NCI-H146 (cell line): ENCODE data around the gene IDH3B.
A peak's percentile ranks its signal among the peaks of the same experiment; 100 is the strongest.
"Not testable (repeated sequence)": the region's sequence is repeated elsewhere in the genome, so short reads cannot be mapped to it uniquely, and the experiment has no call there.

Experiments
- DNase-seq: peaks from one replicate; lab custom pipeline; 2025; lab: John Stamatoyannopoulos, UW

Gene IDH3B

GRCh38 chr20:2694519-2694918, 30.5 kb upstream of the IDH3B start:
- DNase-seq = no peak

DNA sequence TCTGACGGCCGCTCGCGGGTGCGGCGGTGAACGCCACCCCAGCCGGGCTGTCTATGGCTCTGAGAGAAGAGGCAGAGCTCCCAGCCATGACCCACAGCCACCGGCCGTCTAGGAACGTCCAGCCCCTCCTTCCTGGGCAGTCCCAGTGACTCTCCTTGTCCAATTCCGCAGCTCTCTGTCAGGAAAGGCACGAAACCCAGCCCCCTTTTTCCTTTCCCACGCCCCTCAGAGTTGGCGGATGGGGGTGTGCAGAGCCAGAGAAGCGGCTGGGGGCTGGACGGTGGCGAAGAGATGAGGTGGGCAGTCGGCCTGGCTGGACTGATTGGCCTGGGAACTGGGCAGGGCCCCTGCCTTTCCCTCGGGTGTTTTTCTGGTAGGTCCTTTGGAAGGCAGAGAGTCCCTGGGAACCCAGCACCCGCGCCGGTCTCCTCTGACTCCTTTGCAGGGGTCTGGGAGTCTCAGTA, 30.0 kb upstream of the IDH3B start:
- DNase-seq = no peak

GRCh38 chr20:2693286-2694007, 29.4 kb upstream of the IDH3B start:
- peak; percentile 71 for DNase-seq

DNA sequence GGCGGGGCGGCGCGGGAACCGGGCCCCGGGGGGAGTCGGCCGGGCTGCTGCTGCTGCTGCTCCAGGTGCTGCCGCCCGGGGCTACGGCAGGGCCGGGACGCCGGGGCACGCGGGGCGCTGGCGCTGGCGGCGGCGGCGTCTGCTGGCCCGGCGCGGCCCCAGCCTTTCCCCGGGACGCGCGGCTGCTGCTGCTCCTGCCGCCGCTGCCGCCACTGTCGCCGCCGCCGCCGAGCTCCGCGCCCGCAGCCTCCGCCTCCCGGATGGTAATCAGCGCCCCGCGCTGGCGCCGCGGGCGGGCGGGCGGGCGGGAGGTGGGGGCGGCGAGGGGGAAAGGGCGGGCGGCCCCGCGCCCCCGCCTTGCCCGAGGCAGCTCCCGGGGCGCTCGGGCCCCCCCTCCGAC, 28.9 kb upstream of the IDH3B start:
- peak; percentile 58 for DNase-seq

DNA sequence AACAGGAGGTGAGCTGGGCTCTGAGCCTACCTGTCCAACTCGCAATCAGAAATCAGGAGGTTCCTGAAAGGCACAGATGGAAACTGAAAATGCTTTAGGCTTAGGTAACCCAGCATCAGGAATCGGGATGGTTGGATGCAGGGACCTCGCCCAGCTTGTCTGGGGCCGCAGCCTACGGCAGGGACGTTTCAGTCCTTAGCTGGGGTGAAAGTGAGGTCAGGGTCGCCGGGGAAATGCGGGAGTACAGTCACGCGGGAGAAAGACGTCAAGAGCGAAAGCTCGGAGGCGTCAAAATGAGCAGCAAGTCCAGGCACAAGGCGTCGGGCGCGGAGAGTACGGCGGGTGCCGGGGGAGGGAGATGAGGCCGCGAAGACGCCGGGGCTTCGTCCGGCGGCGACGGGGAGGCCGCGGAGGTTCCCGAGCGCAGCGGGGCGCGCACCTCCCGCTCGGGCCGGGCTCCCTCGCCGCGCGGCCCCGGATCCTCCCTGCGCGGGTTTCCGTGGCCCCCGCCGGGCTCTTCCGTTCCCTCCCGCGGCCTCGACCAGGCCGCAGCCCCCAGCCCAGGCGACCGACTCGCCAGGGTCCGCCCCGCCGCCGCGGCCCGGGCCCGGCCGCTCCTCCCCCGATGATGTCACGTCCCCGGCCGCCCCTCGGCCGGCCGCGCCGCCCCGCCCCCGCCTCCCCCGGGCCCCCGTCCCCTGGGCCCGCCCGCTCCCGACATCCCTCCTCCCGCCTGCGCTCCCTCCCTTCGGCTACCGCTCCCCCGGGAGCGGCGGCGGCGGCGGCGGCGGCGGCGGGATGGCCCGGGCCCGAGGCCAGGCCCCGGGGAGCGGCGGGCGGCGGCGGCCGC, 28.2 kb upstream of the IDH3B start, which contains the start of gene EBF4:
Gene EBF4 (plus strand): TSS at position 745 of the 850 bp plus-strand sequence. CDS start 866 bp downstream, outside the sequence.
- DNase-seq = peak; percentile 73

DNA sequence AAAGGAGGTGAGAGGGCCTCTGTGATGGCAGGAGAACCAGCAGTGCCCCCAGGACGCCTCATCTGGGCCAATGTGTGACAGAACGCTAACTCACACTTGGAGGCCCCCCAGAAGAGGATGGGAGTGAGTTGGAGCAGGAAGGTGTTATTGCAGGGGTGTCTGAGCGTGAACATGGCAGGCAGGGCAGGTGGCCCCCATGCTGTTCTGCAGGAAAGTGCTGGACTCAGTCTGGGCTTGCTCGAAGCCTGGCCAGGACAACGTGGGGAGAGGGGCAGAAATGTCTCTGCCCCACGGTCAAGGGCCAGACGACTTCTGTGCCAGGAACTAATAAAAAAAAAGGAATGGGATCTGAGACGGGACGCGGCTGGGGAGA, 27.6 kb upstream of the IDH3B start:
- no peak for DNase-seq

GRCh38 chr20:2691127-2691526, 27.1 kb upstream of the IDH3B start:
- DNase-seq = no peak

GRCh38 chr20:2690718-2691117, 26.7 kb upstream of the IDH3B start:
- DNase-seq = no peak

- DNase-seq = no peak
Observed at GRCh38 chr20:2690213-2690612, 26.2 kb upstream of the IDH3B start.

- no peak for DNase-seq
Observed at GRCh38 chr20:2688041-2688591, 24.1 kb upstream of the IDH3B start.

GRCh38 chr20:2687514-2687913, 23.5 kb upstream of the IDH3B start:
- no peak for DNase-seq

DNA sequence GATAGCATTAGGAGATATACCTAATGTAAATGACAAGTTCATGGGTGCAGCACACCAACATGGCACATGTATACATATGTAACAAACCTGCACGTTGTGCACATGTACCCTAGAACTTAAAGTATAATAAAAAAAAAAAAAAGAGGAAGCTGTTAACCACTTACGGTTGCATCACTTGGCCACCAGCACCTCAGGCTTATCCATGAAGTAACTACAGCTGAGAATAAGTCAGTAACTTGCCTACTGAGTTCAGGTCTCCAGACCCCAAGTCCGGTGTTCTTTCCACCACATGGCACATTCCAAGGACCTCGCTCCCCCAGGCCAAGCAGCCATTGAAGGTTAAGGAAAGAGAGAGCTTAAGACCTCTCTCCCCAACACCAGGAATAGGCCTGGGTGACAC, 20.8 kb upstream of the IDH3B start:
- DNase-seq = not testable (repeated sequence)

- DNase-seq = not testable (repeated sequence)
Observed at GRCh38 chr20:2682040-2682439, 18.0 kb upstream of the IDH3B start.

GRCh38 chr20:2680046-2680445, 16.0 kb upstream of the IDH3B start:
- no peak for DNase-seq

DNA sequence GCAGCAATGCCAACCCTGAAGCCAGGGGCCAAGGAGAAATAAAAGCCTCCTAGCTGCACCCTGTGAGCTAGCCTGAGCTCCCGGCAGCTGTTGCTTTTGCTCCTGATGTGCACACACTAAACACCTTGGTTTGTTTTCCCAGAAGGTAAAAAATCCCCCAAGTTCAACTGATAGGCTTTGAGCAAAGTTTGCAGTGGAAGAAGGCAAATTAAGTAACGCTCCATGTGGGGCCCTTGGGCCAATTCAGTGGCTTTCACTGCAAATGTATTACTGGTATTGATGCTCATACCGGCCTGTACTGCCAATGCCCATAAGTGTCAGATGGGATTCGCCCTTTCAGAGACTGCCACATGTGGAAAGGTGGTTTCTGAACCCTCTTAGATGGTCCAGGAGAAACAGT, 9.4 kb upstream of the IDH3B start:
- no peak for DNase-seq

DNA sequence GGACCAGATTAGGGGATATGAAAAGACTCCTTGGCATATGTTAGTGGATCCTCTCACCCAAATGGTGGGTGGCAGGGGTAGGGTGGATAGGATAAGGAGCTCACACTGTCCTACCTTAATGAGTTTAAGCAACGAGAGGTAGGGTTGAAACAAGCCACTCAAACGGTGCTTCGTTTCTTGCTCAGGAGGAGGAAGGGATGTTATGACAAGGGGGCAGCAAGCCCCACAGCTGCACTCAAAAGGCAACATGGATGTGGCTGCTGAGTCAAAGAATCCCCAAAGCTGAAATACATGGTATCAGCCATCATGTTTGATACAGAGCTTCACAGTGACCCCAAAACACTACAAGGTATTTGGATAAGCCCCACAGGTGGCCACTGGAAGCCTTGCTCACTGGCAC, 8.4 kb upstream of the IDH3B start:
- DNase-seq = no peak

GRCh38 chr20:2671977-2672376, 8.0 kb upstream of the IDH3B start:
- DNase-seq = peak; percentile 32

DNA sequence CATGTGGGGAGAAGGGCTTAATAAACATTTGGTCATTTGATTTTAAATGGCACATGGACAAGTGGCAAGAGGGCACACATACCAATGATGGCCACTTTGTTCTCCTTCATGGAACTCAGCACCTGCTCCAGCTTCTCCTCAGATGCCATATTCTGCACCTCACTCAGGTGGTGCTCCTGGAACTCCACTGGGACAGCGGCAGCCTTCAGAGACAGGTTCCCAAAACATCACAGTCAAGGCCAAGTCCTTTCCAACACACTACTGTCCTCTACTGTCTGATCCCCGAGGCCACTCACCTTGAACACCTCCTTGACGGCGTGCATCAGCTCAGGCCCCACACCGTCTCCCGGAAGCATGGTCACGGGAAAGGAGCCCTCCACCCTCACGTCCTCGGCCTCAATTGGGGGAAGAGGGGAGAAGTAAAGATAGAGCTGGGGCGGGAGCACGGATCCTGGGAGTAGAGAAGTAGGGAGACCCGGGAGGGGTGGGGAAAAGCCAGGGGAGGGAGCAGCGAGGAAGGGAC, 591 bp downstream of the IDH3B start:
- no peak for DNase-seq

DNA sequence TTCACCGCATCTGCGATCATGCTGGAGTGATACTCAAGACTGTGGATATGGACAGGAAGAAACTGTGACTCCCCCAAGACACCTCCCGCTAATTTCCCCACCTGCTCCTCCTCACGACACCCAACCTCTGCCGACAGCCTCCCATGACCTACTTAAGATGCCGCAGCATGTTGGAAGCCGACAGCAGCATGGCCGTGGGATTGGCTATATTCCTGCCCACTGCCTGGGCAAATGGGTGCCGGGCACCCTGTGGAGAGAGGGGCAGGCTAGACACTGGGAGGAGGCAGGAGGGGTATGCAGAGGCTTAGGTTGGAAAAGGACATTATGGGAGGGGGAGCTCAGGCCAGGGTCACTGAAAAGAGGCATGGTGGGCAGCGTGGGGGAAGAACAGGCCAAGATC, 4.5 kb downstream of the IDH3B start:
- DNase-seq = no peak

- no peak for DNase-seq
Observed at GRCh38 chr20:2658414-2659354, 5.3 kb downstream of the IDH3B start.

- DNase-seq = no peak
Observed at GRCh38 chr20:2657674-2658073, 6.3 kb downstream of the IDH3B start.

- DNase-seq = no peak
Observed at GRCh38 chr20:2657241-2657640, 6.8 kb downstream of the IDH3B start.
